Smooth muscle cell (in vitro differentiated cells): ENCODE data around the gene MRPL57. TPM values are rescaled to one million over a fixed set of nuclear protein-coding genes. Genes with fewer than 3 reads are reported as not detected.

ENCODE experiments used
- DNase-seq: peaks from one replicate; lab custom pipeline; 2025; ENCODE audit not compliant: unreplicated experiment; lab: John Stamatoyannopoulos, UW
- H2AFZ ChIP-seq: fragments of 200-600 bp; sonication (generic); 2 replicates; pipeline ENCODE4 v1.6.0; 2016; ENCODE audit warnings: antibody characterized with exemption, low read depth, mild to moderate bottlenecking
- H3F3A ChIP-seq: fragments of 200-600 bp; sonication (generic); 2 replicates; pipeline ENCODE4 v1.6.0; 2017; ENCODE audit warnings: antibody characterized with exemption, low read depth
- H3K27ac ChIP-seq: fragments of 200-600 bp; sonication (generic); 2 replicates; pipeline ENCODE4 v1.5.1; 2016; ENCODE audit warnings: low read depth, mild to moderate bottlenecking
- H3K27me3 ChIP-seq: fragments of 200-600 bp; sonication (generic); 2 replicates; pipeline ENCODE4 v1.6.1; 2016; ENCODE audit warnings: low read depth, mild to moderate bottlenecking
- H3K36me3 ChIP-seq: fragments of 200-600 bp; sonication (generic); 2 replicates; pipeline ENCODE4 v1.5.1; 2016; ENCODE audit warnings: low read depth
- H3K4me1 ChIP-seq: fragments of 200-600 bp; sonication (generic); 2 replicates; pipeline ENCODE4 v1.5.1; 2016; ENCODE audit warnings: low read depth
- H3K4me2 ChIP-seq: fragments of 200-600 bp; sonication (generic); 2 replicates; pipeline ENCODE4 v1.6.0; 2016; ENCODE audit warnings: mild to moderate bottlenecking
- H3K4me3 ChIP-seq: fragments of 200-600 bp; sonication (generic); 2 replicates; pipeline ENCODE4 v1.5.1; 2016; ENCODE audit warnings: mild to moderate bottlenecking
- H3K79me2 ChIP-seq: fragments of 200-600 bp; sonication (generic); 2 replicates; pipeline ENCODE4 v1.6.0; 2016; ENCODE audit warnings: low read depth, mild to moderate bottlenecking
- H3K9ac ChIP-seq: fragments of 200-600 bp; sonication (generic); 2 replicates; pipeline ENCODE4 v1.6.0; 2016; ENCODE audit warnings: low read depth
- H3K9me3 ChIP-seq: fragments of 200-600 bp; sonication (generic); replicated peaks from 2 replicates; pipeline ENCODE4 v1.5.1; 2016; ENCODE audit warnings: low read depth
- H4K20me1 ChIP-seq: fragments of 200-600 bp; sonication (generic); 2 replicates; pipeline ENCODE4 v1.6.0; 2016; ENCODE audit warnings: low read depth
- WGBS: methylation state at CpG from one replicate; pipeline ENCODE4 v1.1.7; 2016; ENCODE audit warnings: low lambda C conversion rate; 5-methylcytosine and 5-hydroxymethylcytosine counted together
- polyA plus RNA-seq: library from polyadenylated mRNA; unstranded; fragments of >200 nt; fragmentation: Nextera tagmentation; extraction: Ambion mirVana; gene quantifications from 2 replicates; pipeline ENCODE4 v1.2.1, GENCODE V29; 2016
- total RNA-seq: library from RNA; depleted of rRNA; stranded (reverse); fragments of >200 nt; gene quantifications from 2 replicates; pipeline ENCODE4 v1.2.3, GENCODE V29; 2014
- TF ChIP-seq, protein P1 (sequence below): fragments of 200-600 bp; sonication (generic); IDR thresholded peaks from 2 replicates; pipeline ENCODE4 v1.5.1; 2017; ENCODE audit warnings: borderline replicate concordance, mild to moderate bottlenecking, antibody characterized with exemption; ENCODE audit not compliant: insufficient read depth, poor library complexity, severe bottlenecking

The MRPL57 gene
- total and polyA plus RNA-seq, 2 experiments from 2014 or later, result 18.6 to 31.0 TPM

GRCh38 chr13:21139374-21139773 is 37.1 kb upstream of the MRPL57 start:
- TF ChIP-seq, protein P1, sequence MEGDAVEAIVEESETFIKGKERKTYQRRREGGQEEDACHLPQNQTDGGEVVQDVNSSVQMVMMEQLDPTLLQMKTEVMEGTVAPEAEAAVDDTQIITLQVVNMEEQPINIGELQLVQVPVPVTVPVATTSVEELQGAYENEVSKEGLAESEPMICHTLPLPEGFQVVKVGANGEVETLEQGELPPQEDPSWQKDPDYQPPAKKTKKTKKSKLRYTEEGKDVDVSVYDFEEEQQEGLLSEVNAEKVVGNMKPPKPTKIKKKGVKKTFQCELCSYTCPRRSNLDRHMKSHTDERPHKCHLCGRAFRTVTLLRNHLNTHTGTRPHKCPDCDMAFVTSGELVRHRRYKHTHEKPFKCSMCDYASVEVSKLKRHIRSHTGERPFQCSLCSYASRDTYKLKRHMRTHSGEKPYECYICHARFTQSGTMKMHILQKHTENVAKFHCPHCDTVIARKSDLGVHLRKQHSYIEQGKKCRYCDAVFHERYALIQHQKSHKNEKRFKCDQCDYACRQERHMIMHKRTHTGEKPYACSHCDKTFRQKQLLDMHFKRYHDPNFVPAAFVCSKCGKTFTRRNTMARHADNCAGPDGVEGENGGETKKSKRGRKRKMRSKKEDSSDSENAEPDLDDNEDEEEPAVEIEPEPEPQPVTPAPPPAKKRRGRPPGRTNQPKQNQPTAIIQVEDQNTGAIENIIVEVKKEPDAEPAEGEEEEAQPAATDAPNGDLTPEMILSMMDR, result no peak
- H3K9ac ChIP-seq, result peak overlapping the region; percentile 96
- peak overlapping the region; percentile 89 for H2AFZ ChIP-seq

GRCh38 chr13:21142766-21143165 is 33.7 kb upstream of the MRPL57 start:
- H3K4me2 ChIP-seq, result peak overlapping the region; percentile 2
- H3K9me3 ChIP-seq, result no peaks in the 10 kb centered on the region
- H3K79me2 ChIP-seq, result peaks cover 46% of the 10 kb centered on the region
- peaks cover 13% of the 10 kb centered on the region for H3K4me1 ChIP-seq
- DNase-seq, result no peak
- H2AFZ ChIP-seq, result no peak overlapping the region
- peaks cover 61% of the 10 kb centered on the region for H4K20me1 ChIP-seq
- H3K36me3 ChIP-seq, result peaks cover 8% of the 10 kb centered on the region
- no peak overlapping the region for H3K4me3 ChIP-seq
- H3F3A ChIP-seq, result peaks cover 11% of the 10 kb centered on the region
- H3K27ac ChIP-seq, result no peak overlapping the region
- TF ChIP-seq, protein P1, result no peak
- H3K9ac ChIP-seq, result no peak overlapping the region
- no peaks in the 10 kb centered on the region for H3K27me3 ChIP-seq
- 100% methylated on average over 3 of the region's 3 CpGs for WGBS

More at GRCh38 chr13:21139374-21139773, 37.1 kb upstream of the MRPL57 start:
- no peaks in the 10 kb centered on the region for H3K27me3 ChIP-seq
- H3F3A ChIP-seq, result no peaks in the 10 kb centered on the region
- 94% methylated on average over 12 of the region's 12 CpGs for WGBS
- peaks cover 38% of the 10 kb centered on the region for H3K79me2 ChIP-seq
- H3K4me1 ChIP-seq, result peaks cover 13% of the 10 kb centered on the region
- H3K36me3 ChIP-seq, result no peaks in the 10 kb centered on the region
- peak overlapping the region; percentile 69 for H3K4me3 ChIP-seq
- H3K9me3 ChIP-seq, result no peaks in the 10 kb centered on the region
- peak overlapping the region; percentile 92 for H3K4me2 ChIP-seq
- no peak for DNase-seq
- H3K27ac ChIP-seq, result peak overlapping the region; percentile 95
- peaks cover 29% of the 10 kb centered on the region for H4K20me1 ChIP-seq

- H2AFZ ChIP-seq, result no peak overlapping the region
- 84% methylated on average over 4 of the region's 4 CpGs for WGBS
- H3K4me2 ChIP-seq, result no peak overlapping the region
- TF ChIP-seq, protein P1, result no peak
- peaks cover 10% of the 10 kb centered on the region for H3K36me3 ChIP-seq
- H3K9ac ChIP-seq, result no peak overlapping the region
- DNase-seq, result no peak
- H3K27ac ChIP-seq, result peak overlapping the region; percentile 36
- peaks cover 45% of the 10 kb centered on the region for H4K20me1 ChIP-seq
- H3K4me3 ChIP-seq, result no peak overlapping the region
- peaks cover 22% of the 10 kb centered on the region for H3K79me2 ChIP-seq
- H3F3A ChIP-seq, result peaks cover 17% of the 10 kb centered on the region
- no peaks in the 10 kb centered on the region for H3K27me3 ChIP-seq
- H3K4me1 ChIP-seq, result peaks cover 3% of the 10 kb centered on the region
- H3K9me3 ChIP-seq, result no peaks in the 10 kb centered on the region
Measured at GRCh38 chr13:21147827-21148226, 28.6 kb upstream of the MRPL57 start.

- DNase-seq, result no peak
- Histone ChIP-seq H4K20me1 (peaks cover 36% of the 10 kb centered on the region), H2AFZ (no peak overlapping the region), H3K4me2 (no peak overlapping the region), H3K36me3 (peaks cover 10% of the 10 kb centered on the region), H3K27ac (peak overlapping the region; percentile 36), H3K79me2 (peaks cover 13% of the 10 kb centered on the region), H3K27me3 (no peaks in the 10 kb centered on the region), H3F3A (peaks cover 17% of the 10 kb centered on the region), H3K9me3 (no peaks in the 10 kb centered on the region), H3K9ac (no peak overlapping the region), H3K4me3 (no peak overlapping the region), H3K4me1 (no peaks in the 10 kb centered on the region)
- TF ChIP-seq, protein P1, result no peak
- WGBS, result 85% methylated on average over 5 of the region's 5 CpGs
Measured at GRCh38 chr13:21148557-21149258, 27.8 kb upstream of the MRPL57 start.
